ENCODE measurements around the gene NMB.
"Not testable (repeated sequence)": the region's sequence is repeated elsewhere in the genome, so short reads cannot be mapped to it uniquely, and the experiment has no call there.

Gene NMB, protein sequence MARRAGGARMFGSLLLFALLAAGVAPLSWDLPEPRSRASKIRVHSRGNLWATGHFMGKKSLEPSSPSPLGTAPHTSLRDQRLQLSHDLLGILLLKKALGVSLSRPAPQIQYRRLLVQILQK

DNA sequence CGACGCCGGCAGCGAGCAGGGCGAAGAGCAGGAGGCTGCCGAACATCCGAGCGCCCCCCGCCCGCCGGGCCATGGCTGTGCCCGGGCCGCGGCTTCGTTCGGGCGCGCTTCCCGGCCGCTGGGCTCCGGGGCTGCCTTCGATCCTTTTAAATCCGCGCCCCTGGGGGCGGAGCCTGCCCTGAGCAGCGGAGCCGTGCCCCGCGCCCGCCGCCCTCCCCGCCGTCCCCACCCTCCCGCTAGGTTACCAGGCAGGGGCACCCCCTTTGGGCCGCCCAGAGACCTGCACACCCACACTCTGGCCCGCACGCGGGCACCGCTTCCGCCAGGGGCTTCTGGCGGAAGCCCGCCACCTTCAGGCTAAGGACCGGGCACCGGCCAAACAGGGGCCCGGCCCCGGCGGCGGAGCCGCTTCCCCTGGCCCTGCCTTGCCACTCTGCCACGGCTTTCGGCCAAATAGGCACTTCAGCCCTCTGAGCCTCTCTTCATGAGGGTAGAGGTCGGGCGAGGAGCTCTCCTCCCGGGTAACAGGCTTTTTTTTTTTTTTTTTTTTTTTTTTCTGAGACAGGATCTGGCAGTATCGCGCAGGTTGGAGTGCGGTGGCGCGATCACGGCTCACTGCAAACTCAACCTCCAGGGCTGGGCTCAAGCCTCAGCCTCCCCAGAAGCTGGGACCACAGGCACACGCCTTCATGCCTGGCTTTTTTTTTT lies at the start of gene NMB:
NMB (minus strand) TSS at position 120 of the 708 bp plus-strand sequence; CDS start at position 73, 47 bp downstream.
- peak; percentile 46 to 71 for DNase-seq

DNA sequence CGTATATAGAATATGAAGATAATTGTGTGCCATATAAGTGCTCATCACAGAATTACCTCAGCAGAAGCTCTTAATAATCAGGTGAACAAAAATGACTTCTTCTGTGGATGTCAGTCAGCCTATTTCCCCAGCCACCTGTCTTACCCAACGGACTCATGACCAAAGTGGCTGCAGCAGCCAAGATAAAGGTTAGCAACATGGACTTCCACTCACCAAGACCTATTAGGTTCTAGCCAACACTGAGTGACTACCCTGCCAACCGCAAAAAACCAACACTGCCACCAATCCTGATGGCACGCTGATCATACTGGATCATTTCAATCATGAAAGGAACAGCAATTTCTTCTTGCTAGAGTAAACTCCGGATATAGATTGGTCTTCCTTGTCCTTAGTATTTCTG lies 45.8 kb upstream of the NMB start:
- DNase-seq = no peak

DNA sequence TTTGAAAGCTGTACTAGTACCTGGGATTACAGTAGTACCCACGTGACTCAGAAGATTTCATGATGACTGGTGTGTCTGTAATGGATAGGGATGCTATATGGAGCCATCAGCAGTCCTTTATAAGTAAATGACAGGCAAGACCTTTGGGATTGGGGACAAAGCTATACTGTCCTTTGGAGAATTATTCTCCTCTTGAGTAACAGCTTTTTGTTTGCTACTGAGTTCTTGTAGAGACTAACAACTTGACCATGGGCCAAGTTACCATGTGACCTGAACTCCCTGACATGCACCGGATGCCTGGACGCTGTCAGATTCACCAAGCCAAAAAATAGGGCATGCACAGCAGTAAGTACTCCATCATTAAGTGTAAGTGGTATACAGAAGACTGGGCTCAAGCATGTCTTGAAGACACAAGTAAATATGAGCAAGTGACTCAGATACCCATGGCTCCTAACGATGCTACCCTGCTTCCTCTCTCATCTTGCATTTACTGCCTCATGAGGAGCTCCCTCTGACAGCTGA lies 45.0 kb upstream of the NMB start:
- DNase-seq = no peak

DNA sequence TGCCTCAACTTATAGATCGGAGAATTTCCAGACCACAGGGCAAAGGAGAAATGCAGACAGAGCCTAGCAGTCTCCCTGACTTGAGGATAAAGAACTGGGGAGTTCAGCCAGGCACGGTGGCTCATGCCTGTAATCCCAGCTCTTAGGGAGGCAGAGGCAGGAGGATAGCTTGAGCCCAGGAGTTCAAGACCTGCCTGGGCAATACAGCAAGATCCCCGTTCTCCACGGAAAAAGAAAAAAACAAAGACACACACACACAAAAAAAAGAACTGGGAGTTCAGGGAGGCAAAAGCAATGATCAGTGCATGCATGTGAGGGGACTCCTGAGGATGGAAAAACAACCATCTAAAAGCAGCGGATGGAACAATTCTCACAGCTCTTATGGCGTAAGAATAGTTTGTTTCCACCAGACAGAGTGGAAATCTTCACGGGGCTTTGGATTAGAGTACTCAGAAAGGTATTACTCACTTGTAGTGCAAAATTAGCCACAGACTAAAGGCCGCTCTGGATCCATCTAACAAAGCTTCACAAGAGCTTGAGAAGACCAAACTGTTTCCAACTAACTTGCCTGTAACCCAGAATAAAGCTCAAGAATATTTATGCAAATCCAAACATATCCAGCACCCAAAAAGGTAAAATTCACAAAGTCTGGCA lies 41.7 kb upstream of the NMB start:
- no peak for DNase-seq

DNA sequence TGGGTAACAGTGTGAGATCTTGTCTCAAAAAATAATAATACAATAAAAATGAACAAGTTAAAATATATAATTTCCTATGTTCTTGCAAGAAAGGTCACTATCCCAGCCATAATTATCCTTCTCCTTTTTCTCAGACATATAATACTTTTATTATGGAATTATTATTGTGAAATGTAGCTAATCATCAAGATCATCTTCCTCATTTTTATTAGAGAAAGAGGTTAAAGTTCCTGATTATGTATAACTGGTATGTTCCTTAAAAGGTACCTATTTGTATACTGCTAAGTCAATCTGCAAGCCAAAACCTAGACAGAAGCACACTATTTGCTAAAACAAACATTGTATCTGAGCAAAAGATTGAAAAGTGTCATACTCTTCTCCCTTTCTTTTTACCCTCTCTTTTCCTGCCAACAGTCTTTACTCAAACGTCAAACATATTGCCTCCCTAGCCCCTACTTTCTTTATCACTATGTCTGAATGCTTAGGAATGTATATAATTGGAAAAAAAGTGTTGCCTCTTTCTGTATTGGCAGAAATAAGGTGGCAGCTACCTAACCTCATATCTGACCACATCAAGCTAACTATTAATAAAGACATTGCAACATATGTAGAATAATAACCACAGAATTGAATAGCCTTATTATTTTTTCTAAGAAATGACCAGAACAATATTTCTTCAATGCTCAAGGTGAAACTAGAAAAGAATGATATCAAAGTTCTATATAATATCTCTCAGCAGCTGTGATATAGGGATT lies 39.4 kb upstream of the NMB start:
- no peak for DNase-seq

DNA sequence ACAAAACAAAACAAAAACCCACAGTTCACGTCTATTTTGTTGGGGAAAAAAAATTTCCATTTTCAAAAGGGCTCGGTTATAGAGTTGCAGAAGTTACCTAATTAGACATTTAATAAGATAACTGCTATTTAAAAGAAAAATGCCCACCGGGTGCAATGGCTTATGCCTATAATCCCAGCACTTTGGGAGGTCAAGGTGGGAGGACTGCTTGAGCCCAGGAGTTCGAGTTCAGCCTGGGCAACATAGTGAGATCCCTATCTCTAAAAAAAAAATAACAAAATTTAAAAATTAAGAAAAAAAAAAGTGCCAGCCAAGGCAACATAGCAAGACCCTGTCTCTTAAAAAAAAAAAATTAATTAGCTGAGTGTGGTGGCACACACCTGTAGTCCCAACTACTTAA lies 38.8 kb upstream of the NMB start:
- no peak for DNase-seq

DNA sequence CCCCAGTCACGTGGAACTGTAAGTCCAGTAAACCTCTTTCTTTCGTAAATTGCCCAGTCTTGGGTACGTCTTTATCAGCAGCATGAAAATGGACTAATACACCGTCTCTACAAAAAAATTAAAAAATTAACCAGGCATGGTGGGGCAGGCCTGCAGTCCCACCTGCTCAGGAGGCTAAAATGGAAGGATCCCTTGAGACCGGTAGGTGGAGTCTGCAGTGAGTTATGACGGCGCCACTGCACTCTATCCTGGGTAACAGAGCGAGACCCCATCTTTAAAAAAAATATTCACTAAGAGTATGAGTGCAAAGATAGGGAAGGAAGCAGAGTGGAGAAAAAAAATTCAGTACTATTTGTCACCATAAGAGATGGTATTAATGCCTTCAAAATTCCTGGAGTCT lies 32.3 kb upstream of the NMB start:
- no peak for DNase-seq

DNA sequence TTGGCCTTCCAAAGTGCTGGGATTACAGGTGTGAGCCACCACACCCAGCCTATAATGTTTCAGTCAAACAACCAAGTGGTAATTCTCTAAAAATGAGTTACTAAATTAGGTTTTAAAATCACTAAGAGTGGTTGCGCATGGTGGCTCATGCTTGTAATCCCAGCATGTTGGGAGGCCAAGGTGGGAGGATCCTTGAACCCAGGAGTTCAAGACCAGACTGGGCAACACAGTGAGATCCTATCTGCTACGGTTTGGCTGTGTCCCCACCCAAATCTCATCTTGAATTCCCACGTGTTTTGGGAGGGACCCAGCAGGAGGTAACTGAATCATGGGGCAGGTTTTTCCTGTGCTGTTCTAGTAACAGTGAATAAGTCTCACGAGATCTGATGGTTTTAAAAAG lies 31.9 kb upstream of the NMB start:
- DNase-seq = no peak

DNA sequence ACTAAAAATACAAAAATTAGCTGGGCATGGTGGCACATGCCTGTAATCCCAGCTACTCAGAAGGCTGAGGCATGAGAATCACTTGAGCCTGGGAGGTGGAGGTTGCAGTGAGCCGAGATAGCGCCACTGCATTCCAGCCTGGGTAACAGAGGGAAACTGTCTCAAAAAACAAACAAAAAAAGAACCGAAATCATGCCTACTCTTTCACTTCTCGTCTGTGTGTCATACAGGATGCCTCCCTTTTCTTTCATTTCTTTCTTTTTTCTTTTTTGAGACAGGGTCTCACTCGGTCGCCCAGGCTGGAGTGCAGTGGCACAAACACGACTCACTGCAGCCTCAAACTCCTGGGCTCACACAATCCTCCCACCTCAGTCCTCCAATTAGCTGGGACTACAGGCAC lies 28.4 kb upstream of the NMB start:
- DNase-seq = not testable (repeated sequence)

DNA sequence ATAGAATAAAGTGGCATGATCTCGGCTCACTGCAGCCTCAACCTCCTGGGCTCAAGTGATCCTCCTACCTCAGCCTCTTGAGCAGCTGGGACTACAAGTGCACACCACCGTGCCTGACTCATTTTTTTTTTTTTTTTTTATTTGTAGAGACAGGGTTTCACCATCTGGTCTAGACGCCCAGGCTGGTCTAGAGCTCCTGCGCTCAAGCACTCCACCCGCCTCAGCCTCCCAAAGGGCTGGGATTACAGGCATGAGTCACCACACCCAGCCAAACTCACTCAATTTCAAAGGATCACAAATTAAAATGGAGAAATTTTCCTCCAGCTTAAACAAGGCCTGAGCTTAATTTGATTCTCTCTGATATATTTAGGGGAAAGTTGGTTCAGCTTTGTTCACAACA lies 27.3 kb upstream of the NMB start:
- peak; percentile 8 to 73 for DNase-seq

DNA sequence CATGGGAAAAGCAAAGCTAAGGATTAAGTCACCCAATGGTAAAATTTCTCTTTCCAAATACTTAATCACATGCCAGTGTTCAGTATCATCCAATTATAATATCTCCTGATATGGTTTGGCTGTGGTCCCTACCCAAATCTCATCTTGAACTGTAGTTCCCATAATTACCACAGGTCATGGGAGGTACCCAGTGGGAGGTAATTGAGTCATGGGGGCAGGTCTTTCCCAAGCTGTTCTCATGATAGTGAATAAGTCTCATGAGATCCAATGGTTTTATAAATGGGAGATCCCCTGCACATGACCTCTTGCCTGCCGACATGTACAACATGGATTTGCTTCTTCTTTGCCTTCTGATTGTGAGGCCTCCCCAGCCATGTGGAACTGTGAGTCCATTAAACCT lies 26.1 kb upstream of the NMB start:
- no peak for DNase-seq

DNA sequence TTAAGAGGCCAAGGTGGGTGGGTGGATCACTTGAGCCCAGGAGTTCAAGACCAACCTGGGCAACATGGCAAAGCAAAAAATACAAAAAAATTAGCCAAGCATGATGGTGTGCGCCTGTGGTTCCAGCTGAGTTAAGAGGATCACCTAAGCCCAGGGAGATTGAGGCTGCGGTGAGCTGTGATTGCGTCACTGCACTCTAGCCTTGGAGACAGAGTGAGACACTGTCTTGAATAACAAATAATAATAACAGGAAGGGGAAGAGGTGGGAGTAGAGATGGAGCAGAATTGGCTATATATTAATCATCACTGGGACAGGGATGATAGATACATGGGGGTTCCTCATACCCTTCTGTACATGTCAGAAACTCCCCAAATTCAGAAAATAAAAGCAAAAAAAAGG lies 23.8 kb upstream of the NMB start:
- DNase-seq = no peak

DNA sequence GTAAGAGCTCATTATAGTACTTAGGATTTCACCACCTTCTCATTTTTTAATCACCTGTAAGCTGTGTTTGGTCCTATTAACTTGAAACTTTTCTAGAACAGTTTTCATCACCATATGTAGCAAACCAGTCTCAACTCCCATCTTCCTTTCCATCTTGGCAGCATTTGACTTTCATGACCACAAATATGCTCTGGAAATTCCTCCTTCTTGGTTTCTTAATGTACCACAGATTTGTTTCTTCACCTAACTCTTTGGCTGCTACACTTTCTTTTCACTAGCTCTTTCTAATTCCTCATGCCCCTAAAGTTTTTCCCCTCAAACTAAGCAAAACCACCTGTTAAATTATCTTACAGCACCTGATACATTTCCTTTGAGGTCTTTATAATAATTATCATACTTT lies 13.2 kb upstream of the NMB start:
- no peak for DNase-seq

DNA sequence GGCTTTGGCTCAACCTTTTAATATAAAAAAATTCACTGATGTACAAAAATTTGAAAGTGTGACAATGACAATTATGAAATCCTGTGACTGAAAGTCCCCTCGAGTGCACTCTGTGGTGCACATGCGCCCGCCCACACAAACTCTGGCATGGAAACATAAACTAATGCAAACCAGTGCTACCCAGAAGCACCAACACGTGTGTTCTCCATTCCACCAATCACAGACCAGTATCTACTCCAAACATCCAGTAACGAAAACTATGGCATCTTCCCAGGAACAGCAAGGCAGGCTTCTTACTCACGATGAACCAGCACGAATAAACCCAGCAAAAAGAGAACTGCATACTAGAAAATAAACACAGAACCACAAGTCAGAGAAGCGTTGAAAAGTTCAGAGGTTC lies 11.7 kb upstream of the NMB start:
- DNase-seq = no peak

DNA sequence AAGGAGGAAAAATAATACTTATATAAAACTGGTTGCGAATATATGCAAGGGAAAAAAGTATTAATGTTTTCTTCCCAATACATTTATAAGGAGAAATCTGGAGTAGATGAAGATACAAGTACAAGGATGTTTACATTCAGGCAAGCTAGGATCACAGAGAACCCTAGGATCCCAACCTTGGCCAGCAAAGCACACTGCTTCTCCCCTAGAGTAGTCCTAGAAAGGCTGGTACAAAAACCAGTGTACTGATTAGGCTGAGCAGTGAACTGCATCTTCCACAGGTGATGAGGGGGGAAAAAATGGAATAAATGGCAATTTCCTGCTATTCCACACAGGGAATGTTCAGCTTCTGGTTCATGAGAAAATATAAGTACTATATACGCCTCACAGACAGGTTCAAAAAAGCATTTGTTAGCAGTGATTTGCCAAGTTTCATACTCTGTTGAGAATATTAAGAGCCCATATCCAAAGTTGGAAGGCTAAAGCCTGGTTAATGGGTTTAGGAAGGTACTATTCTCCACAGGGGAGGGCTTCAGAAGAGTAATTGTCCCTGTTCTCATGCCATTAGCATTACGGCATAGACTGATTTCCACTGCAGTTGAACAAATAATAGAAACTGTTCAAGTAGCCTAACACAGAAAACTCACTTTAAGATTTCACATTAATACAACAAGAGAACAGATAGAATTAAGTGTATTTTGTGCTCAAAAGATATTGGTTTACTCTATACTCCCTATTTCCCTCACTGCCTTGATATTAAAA lies 10.4 kb upstream of the NMB start:
- no peak for DNase-seq

DNA sequence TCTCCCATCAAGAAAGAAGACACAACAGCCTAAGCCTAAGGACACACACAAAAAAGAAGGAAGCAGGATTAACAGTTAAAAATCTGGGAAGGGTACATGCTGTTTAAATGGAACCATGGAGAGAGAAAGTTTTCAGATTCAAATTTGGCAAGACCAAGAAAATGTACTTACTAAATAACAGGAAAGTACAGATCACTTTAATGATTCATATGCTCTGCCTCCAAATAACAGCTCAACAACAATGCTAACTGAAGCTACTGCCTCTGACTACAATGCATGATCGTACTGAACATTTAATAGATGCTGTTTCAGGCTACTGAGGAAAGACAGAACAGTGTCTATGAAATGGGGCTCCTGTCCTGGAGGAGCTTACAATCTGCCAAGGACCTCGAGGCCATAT lies 8.4 kb upstream of the NMB start:
- no peak for DNase-seq

DNA sequence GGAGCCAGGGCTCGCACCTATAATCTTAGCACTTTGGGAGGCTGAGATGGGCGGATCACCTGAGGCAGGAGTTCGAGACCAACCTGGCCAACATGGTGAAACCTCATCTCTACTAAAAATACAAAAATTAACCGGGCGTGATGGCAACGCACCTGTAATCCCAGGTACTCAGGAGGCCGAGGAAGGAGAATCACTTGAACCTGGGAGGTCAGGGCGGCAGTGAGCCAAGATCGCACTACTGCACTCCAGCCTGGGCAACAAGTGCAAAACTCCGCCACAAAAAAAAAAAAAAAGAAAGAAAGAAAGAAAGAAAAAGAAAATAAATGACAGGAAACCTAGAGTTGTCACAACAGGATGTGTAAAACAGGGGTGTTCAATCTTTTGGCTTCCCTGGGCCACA lies 3.0 kb upstream of the NMB start:
- DNase-seq = no peak

DNA sequence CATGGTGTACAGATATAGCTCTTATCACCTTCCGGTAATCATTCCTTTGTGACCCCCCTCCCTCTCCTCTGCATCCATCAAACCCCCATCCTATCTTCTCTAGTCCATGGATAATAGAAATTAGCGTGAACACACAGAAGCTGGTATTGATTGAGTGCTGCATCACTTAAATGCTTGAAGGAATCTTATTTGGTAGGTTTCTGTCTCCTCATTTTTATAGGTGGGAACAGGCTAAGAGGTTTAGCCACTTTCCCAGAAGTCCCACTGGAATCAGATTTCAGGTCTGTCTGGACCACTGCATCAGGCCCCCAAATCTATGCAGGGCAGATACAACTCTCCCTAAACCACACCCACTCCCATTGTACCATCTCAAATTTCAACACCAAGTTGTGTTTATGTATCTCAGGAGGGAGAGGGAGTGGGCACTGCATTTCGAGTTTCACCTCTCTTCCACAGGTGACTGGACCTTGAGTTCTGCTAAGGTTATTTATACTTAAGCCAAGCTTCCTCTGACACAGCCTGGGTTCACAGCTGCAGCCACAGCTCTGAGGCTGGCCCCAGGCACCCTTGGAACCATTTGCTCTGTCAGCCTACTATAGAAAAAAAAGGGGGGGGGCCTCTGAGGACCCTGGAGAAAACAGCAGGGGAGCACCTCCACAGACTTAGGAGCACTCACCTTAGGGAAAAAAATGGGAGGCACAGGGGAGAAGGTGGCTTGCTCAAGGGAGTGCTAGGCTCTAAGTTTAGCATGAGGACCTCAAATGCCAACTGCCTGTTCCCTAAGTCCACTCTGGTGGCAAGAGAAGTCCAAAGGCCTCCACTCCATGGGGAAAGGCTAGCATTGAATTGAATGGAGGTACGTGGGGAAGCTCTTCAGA lies 2.1 kb upstream of the NMB start:
- DNase-seq = no peak

DNA sequence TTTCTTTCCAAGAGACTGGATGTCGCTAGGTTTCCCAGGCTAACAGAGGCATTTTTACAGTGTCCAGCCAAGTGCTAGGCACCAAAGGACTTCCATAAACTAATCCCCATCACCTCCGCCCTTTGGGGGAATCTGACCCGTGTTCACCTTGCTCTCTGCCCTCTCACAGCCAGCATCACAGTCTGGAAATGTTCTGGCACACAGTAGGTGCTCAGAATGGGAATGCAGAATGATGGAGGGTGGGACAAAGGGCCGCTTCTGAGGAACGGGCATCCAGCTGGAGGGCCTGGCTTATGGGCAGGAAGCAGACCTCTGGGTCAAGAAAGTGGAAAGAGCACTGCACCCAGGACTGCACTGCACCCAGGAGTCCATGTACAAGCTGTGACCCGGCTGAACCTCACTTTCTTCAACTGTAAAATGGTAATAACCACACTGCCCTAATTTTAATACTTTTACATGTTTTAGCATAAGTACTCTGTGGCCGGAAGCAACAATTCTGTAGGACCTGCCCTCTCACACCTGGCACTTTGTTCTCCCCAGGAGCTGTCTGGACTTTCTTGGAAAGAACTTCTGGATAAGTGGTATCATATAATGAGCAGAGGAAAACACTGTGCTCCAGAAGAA lies 901 bp upstream of the NMB start:
- DNase-seq = no peak

DNA sequence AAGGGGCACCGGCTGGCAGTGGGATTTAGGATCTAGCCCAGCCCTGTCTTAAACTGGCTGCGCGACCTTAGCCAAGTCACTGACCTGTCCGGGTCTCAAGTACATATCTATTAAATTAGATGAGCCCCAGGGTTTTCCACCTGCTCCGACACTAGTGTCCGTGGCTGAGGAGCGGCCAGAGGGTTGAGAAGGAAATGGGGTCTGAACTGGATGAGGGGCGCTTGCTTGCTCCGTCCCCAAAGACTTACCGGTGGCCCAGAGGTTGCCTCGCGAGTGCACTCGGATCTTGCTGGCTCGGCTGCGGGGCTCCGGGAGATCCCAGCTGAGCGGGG lies 285 bp downstream of the NMB start:
- no peak for DNase-seq

DNA sequence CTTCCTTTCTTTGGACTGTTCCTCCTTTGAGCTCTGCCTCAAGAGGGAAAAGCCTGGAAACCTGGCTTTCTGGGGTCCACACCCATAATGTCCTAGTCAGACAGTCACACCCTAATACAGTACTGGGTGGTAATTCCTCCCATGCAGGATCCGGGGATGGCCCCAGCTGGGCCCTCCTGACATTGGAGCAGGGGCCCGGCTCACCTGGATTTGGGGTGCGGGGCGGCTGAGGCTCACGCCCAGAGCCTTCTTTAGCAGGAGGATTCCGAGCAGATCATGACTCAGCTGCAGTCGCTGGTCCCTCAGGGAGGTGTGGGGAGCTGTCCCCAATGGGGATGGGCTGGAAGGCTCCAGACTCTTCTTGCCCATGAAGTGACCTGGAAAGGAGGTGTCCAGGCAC lies 1.0 kb downstream of the NMB start:
- no peak for DNase-seq

Measured in NCI-H446 (cell line).